IMR-90 (cell line): Measurements from ENCODE around the gene TBC1D22A.

Experiments used
- MAFK ChIP-seq: IDR thresholded peaks from 2 replicates; pipeline ENCODE4 v1.6.1; 2012; ENCODE audit warnings: low read depth, low read length, improper control_type of control experiment
- POLR2A ChIP-seq: IDR thresholded peaks from 2 replicates; pipeline ENCODE4 v1.6.1; 2012; ENCODE audit warnings: mild to moderate bottlenecking, low read depth, low read length
- TF ChIP-seq, protein P1 (sequence below): conservative IDR thresholded peaks from 2 replicates; pipeline ENCODE4 v1.5.1; 2012; ENCODE audit warnings: mild to moderate bottlenecking, low read depth, low read length, improper control_type of control experiment
- TF ChIP-seq, protein P2 (sequence below): fragments of 150-350 bp; IDR thresholded peaks from 2 replicates; pipeline ENCODE4 v1.6.1; 2017; ENCODE audit warnings: mild to moderate bottlenecking, antibody characterized with exemption, low read length, low read depth

DNA sequence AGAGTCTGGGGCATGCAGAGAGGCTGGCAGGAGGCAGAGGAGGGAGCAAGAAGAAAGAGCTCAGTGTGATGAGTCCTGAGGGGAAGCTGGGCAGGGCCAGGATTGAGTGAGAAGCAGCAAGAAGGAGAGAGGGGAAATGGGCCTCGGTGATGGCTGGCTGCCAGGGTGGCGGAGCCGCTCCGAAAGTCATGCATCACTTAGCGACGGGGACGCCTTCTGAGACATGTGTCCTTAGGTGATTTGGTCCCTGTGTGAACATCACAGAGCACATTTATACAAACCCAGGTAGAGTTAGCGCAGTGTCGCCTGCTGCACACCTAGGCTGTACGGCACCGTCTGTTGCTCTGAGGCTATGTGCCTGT lies 15.1 kb downstream of the TBC1D22A start:
- TF ChIP-seq, protein P1, sequence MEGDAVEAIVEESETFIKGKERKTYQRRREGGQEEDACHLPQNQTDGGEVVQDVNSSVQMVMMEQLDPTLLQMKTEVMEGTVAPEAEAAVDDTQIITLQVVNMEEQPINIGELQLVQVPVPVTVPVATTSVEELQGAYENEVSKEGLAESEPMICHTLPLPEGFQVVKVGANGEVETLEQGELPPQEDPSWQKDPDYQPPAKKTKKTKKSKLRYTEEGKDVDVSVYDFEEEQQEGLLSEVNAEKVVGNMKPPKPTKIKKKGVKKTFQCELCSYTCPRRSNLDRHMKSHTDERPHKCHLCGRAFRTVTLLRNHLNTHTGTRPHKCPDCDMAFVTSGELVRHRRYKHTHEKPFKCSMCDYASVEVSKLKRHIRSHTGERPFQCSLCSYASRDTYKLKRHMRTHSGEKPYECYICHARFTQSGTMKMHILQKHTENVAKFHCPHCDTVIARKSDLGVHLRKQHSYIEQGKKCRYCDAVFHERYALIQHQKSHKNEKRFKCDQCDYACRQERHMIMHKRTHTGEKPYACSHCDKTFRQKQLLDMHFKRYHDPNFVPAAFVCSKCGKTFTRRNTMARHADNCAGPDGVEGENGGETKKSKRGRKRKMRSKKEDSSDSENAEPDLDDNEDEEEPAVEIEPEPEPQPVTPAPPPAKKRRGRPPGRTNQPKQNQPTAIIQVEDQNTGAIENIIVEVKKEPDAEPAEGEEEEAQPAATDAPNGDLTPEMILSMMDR: no peak
- TF ChIP-seq MAFK: no peak
- TF ChIP-seq POLR2A: no peak
- TF ChIP-seq, protein P2, sequence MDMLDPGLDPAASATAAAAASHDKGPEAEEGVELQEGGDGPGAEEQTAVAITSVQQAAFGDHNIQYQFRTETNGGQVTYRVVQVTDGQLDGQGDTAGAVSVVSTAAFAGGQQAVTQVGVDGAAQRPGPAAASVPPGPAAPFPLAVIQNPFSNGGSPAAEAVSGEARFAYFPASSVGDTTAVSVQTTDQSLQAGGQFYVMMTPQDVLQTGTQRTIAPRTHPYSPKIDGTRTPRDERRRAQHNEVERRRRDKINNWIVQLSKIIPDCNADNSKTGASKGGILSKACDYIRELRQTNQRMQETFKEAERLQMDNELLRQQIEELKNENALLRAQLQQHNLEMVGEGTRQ: no peak
